Stimulated activated CD4-positive, alpha-beta T cell treated with anti-CD3 and anti-CD28 coated beads, Interleukin-4, amount 100 ng/mL, for 4 hours (primary cell): Measurements from ENCODE around the gene FGF1.

Source experiments
- DNase-seq, 2 experiments: peaks; one replicate each; pipeline ENCODE4 v3.0.0-alpha.2; 2020

FGF1 gene

GRCh38 chr5:142694092-142694856 lies 8.4 kb upstream of the FGF1 start:
- DNase-seq: no peak

DNA sequence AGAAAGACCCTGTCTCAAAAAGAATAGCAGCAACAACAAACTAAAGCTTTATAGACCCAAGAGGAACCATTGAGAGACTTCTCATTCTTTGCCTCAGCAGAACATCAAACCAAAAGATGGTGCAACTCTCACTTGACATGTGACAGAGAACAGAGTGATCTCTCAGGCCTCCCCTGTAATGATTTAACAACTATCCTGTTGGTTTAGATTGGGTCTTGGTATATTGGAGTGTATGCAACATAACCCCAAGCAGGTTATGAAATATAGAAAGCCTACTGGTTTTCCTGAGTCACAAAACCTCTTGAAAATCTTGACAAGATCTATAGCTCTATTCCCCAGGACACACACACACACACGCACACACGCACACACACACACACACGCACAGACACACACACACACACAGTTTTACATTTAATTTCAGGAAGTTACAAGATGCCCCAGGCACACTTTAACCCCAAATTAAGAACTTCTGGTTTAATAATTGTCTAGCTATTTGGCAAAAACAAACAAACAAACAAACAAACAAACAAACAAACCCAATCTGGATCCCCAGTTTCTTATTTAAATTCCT lies 6.5 kb upstream of the FGF1 start:
- no peak for DNase-seq

- DNase-seq: no peak
These were observed 4.8 kb upstream of the FGF1 start for GRCh38 chr5:142690667-142691066.

DNA sequence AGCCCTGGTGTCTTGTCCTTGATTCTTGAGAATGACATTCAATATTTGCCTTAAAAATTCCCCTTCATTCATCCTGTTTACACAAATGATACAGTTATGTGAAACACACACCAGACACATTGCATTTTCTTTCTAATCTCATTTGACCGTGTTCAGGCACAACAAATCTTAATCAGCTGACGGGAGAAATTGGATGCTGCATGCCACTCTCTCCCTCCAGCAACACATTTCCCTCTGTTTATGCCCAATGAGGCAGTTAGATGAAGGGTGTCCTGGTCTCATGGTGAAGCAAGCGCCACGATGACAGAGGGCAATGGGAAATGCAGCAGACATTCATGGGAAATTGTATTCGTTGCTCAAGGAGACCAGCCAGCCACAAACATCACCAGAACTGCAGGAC lies 3.2 kb upstream of the FGF1 start:
- DNase-seq: no peak

DNA sequence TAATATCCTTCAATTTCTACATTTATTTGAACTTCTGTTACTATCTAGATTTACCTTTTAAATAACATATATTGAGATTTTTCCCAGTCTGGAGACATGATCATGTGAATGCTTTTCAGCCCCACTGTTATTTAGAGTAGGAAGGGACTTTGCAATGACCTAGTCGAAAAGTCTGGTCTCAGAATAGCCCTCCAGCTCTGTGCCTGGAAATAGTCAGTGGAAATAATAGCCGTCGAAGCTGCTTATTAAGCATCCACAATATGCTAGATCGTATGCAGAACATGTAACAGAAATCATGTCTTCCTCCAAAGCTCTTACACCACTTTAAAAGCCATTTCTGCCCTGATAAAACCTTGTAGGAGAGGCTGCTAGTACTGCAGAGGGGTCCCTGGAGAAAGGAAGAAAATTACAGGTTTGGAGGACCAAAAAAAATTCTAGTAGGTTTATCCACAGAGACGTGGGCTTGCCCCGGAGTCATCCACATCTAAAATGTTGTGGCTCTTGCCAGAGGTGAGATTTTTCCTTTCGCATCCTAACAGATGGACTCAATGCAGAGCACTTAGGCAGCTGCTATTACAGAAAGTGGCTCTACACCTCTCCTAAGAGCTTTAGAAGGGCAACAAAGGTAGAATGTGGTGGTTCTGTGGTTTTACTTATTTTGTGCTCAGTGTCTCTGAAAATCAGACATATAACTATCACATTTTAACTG lies 2.5 kb upstream of the FGF1 start:
- no peak for DNase-seq

DNA sequence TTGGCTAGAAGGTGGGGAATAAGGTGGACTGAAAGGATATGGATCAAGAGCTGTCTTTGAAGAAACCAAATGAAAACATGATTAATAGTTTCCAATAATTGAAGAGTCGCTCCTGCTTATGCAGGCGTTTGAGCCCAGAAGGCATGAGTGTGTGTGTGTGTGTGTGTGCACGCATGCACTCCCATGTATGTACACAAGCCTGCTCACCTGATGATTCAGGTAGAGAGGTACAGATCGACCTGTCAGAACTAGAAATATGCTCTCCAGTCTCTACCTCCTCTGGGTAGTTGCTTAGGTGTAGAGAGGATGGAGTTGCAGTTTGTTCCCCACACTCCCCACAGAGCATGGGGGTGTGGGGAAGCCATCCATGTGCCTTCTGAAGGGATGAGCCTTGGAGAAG lies 1.1 kb upstream of the FGF1 start:
- no peak for DNase-seq

- DNase-seq: no peak
These were observed 382 bp upstream of the FGF1 start for GRCh38 chr5:142686210-142686734.

DNA sequence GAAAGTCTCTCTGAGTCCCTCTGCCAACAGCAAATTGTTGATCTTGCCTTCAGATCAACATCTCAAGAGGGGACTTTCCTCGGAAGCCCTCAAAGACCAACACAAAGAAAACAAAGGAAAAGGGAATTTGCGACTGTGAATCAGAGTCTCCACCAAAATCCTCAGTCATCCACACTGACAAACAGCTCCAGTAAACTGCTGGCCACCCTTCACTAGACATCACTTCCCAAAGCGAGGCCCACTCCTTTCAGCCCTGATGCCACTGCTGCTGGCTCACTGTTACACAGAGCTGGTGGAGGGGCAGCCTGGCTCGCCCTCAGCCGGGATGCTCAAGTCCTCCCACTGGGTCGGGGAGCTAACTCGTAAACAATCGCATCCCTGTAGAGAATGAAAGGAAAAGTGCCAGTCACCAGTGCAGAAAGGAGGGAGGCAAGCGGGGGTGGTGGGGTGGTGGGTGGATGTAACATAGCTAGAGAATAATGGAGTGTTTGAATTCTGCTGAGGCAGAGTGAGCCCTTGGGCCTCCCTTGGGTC lies 1.3 kb downstream of the FGF1 start:
- DNase-seq: no peak

DNA sequence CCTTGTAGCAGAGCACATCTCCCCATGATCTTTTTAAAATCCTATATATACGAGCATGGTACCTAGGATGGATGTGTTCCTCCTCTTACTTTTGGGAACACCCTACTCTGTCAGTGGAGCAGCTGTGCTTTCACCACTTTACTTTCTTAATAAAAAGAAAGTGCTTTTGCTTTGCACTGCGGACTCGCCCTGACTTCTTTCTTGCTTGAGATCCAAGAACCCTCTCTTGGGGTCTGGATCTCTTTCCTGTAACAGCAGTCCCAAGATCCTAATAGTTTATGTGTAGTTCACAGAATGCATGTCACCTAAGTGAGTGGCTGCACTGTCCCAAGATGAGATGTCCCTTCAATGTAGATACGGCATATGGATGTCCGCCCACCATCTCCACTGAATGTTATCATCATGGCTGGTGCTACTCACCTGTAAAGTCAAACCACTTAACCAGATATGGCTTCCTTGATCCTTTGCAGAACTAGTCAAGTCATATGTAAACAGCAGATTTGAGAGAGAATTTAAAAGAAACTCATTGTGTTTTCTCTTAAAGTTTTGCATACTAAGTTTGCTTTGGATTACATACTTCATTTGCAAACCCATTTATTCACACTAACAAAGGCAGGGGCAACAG lies 1.9 kb downstream of the FGF1 start:
- no peak for DNase-seq

DNA sequence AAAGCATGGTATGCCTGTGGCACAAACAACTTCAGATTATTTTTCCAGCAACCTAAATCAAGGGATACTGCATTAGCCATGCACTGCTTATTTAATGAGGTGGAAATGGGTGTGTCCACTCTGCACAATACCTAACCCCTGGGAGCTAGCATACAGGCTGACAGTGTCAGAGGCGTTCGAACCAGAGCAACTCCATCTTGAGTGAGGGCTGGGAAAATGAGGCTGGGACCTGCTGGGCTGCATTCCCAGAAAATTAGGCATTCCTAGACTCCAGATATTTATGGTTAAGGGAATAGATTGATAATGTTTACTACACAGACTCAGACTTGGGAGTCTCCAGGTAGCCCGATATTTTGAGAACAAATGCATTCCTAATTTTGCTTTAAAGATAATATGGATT lies 2.8 kb downstream of the FGF1 start:
- no peak for DNase-seq

- no peak for DNase-seq
These were observed 5.2 kb downstream of the FGF1 start for GRCh38 chr5:142680605-142681259.

DNA sequence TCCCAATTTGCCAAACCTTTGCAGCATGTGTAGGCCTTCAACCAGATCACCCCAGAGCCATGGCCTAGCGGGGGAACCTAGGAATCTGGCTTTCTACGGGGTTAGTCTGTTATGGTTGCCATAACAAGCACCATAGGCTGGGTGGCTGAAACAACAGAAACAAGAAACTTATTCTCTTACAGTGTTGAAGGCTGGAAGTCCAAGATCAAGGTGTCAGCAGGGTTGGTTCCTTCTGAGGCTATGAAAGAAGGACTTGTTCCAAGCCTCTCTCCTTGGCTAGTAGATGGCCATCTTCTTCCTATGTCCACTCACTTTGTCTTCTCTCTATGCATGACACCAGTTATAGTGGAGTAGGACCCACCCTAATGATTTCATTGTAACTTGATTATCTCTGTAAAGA lies 6.1 kb downstream of the FGF1 start:
- DNase-seq: no peak

DNA sequence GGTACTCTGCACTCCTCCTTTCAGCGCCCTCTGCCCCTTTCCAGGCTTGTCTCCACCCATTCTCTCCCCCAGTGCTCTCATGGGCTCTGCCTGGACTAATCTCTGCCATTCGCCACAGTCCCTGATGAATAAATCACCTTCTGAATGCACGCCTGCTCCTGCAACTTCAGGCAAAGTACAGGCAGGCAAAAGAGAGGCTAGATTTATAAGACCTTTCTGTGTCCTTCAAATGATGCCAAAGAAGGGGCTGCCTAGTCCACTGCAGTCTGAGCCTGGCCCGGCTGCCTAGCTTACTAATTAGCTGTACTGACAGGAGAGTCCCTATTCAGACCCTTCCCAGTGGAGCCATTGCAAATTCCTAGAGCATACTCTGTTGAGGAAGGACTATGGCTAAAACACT lies 7.4 kb downstream of the FGF1 start:
- DNase-seq: no peak

DNA sequence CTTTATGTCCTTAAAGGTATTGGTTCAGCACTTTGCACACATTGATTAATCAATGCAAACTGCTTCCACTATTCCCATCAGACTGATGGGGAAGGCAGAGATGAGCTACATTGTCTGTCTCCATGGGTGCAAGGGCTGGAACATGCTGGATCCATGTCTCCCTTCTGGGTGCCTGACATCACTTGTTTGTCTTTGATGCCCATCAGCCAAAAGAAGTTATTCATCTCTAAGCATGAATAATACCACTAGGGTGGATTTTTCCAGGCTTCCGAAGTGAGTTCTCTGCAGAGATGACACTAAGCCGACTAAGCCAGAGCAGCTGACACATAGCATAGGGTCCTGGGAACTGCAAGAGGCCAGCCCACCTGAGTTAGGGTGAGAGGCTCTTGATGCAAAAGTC lies 8.7 kb downstream of the FGF1 start:
- no peak for DNase-seq

DNA sequence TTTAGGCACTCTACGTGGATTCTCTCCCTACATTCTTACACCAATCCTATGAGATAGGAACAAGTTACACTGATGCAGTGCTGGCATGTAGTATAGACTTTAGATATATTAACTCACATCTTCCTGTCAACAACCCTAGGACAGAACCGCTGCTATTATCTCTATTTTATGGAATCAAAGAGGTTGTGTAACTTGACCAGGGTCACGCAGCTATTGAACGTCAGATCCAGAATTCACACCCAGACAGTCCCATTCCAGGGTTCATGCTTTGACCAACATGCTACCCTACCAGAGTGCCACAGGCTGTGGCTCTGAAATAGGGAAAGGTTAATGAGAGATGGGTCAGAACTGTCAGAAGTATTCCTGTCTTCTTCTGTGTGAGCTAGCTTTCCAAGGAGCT lies 9.6 kb downstream of the FGF1 start:
- no peak for DNase-seq

DNA sequence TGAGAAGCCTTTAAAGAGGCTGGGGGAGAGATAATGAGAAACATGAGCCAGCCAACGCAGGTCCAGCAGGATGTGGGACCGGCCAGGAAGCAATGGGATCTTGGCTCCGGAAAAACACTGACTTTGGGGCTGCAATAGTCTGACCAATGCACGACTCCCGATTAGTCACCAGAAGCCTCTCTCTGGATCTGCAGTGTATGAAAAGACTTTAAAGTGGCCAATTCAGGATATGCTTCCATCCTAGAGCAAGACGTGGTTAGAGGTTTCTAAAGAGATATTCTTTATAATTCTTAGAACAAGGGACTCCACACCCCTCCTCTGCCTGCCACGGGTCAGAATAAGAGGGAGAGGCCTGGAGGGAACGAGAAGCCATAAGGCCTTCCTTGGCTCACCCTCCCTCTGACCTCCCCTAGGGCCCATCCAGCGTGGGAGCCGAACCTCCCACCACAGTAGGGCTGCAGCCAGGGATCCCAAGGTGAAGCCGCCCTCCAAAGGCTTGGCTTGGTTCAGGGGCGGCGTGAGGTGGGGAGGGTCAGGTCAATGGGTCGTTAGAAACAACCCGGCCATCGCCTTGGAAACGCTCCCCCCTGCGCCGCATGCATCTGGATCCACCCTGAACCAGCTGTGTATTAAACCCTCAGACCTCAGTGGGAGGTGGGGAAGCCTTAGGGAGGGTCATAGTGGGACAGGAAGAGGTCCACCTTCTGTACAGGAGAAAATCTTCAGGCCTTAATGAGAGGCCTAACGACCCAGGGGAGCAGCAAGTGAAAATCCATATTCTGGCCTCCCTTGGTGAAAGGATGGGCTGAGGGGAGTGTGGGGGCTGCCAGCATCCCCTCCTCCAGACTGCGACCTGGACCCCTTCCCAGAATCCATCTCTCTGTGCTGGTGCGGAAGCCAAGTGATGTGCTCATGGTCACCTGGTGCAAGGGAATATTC lies 11.1 kb downstream of the FGF1 start:
- DNase-seq: no peak

DNA sequence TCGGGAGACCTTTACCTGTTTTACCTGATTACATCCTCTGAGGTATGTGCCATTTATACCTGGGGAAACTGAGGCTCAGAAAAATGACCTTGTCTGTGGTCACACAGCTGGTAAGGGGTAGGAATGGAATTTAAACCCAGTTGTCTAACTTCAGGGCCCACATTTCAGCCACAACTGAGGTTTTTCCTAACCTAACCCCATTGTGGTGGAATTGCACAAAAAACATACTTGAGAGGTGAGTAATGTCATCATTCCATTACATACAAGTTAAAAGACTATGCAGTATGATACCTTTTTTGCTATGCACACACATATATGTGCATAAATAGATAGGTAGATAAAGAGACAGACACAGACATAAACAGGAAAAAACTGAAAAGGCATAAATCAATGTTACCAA lies 14.1 kb downstream of the FGF1 start:
- DNase-seq: no peak

DNA sequence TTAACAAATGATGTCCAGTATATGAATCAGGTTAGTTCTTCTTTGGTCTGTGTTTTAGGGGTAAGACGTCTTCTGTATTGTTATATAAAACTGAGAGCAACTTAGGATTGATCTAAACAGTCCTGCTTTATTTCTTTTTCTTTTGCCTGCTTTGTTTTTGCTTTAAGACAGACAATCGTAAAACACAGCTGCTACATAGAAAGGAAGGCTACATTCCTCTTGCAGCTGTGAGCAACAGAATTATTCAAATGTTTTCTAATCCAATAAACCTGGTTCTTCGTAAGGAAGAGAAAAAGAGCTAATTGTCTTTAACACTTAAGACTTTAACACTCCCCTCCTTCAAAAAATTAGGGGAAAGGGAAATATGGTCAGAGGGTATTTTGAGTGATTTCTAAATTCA lies 14.6 kb downstream of the FGF1 start:
- DNase-seq: no peak

GRCh38 chr5:142670804-142671203 lies 15.1 kb downstream of the FGF1 start:
- no peak for DNase-seq

DNA sequence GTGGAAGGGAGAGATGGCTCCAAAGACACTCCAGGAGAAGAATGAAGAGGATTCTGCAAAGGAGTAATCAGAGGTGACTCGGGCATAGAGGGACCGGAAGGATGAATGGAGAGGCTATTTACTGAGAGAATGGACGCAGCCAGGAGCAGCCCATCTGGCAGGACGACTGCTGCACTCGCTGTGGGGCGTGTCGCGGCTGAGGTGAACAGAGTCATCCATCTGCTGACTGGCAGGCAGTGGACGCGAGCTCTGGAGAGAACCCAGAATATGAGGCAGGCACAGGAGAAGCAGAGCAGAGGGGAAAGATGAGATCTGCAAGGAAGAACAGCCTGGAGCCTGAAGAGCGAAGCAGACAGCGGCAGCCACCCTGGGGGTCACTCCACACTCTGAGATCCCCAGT lies 16.4 kb downstream of the FGF1 start:
- no peak for DNase-seq

DNA sequence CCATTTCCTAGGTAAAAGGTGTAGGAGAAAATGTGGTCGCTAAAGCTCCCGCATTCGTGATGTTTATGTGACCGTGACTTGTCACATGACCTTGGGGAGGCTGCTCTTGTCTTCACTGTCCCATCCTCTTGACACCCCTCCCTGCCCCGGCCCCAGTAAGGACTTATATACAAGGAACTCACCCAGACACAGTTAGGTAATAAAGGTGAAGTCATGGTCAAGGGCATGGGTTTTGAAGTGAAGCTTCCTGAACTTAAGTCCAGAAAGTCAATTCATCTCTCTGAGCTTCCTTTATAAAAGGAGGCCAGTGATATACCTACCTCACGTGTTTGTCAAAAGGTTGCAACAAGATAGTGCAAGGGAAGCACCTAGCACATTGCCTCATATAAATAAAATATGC lies 17.6 kb downstream of the FGF1 start:
- DNase-seq: no peak

- no peak for DNase-seq
These were observed 18.1 kb downstream of the FGF1 start for GRCh38 chr5:142667831-142668230.
